ENCODE measurements around the gene SPIN1.

The SPIN1 gene

DNA sequence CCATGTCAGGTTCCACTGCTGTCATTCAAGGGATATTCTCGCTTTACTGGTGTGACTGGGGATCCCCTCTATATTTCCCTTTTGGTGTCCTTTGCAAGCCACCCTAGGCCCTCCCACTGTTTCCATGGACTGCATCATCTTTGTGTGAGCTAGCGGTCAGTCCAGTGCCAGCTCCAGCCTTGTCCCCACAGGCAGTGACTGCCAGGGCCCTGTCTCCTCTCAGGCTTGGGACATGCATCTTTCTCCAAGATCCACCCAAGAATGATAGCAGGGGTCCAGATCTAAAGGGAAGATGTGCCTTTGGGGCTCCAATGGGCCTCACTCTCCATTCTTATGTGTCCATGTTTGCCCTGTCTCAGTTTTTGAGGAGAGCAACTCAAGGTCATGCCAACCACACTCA is 109.0 kb downstream of the SPIN1 start:
- no peaks in the 10 kb centered on the region for H3K36me3 ChIP-seq (ENCODE audit: control insufficient read depth in 2 of 2, insufficient read depth in 1 of 2, low read length in 2 of 2)
- ChIA-PET POLR2A (no interaction called here), CTCF (interaction anchor here (0.6 to 0.7 kb wide), 2 partner anchors 95 to 632 kb away, joined by 3 to 4 read pairs; no protein-coding TSS in a partner anchor)
- TF ChIP-seq ZNF140 (tag by site-specific recombination; IDR thresholded peaks at IDR 0.05) (no peak), ZFP69B (tag by site-specific recombination; IDR thresholded peaks at IDR 0.05) (no peak)
- TF ChIP-seq, protein P1, sequence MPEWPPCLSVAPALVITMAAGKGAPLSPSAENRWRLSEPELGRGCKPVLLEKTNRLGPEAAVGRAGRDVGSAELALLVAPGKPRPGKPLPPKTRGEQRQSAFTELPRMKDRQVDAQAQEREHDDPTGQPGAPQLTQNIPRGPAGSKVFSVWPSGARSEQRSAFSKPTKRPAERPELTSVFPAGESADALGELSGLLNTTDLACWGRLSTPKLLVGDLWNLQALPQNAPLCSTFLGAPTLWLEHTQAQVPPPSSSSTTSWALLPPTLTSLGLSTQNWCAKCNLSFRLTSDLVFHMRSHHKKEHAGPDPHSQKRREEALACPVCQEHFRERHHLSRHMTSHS (tag by site-specific recombination; IDR thresholded peaks at IDR 0.05), result no peak
- TF ChIP-seq, protein P2, sequence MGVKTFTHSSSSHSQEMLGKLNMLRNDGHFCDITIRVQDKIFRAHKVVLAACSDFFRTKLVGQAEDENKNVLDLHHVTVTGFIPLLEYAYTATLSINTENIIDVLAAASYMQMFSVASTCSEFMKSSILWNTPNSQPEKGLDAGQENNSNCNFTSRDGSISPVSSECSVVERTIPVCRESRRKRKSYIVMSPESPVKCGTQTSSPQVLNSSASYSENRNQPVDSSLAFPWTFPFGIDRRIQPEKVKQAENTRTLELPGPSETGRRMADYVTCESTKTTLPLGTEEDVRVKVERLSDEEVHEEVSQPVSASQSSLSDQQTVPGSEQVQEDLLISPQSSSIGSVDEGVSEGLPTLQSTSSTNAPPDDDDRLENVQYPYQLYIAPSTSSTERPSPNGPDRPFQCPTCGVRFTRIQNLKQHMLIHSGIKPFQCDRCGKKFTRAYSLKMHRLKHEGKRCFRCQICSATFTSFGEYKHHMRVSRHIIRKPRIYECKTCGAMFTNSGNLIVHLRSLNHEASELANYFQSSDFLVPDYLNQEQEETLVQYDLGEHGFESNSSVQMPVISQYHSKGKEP (tag by site-specific recombination; IDR thresholded peaks at IDR 0.05), result no peak
- H3K4me1 ChIP-seq (ENCODE audit: control insufficient read depth, insufficient read depth, low read length), result no peaks in the 10 kb centered on the region
- H3K4me3 ChIP-seq (ENCODE audit: low read depth, low read length), result no peak overlapping the region
- no peaks in the 10 kb centered on the region for H3K9me3 ChIP-seq (ENCODE audit: control insufficient read depth, insufficient read depth, low read depth, low read length)
- H3K27ac ChIP-seq (ENCODE audit: extremely low read depth, low read depth, low read length), result no peak overlapping the region

DNA sequence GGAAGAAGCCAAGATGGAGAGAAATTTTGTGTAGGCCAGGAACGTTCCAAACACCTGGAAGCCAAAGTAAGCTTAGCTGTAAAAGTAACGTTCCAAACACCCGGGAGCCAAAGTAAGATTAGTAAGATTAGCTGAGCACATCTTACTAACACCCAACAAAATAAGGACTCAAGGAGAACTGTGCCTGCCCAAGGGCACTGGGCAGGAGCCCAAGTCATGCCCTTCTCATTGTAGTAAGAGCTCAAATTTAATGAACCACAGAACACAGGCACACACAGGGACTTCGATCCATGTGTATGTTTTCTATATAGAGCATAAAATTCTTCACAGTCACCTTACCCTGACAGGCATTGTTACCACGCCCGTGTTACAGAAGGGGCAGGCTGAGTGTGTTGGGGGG is 110.6 kb downstream of the SPIN1 start:
- no peaks in the 10 kb centered on the region for H3K4me1 ChIP-seq (ENCODE audit: control insufficient read depth, insufficient read depth, low read length)
- ChIA-PET POLR2A (interaction anchor here (1.0 kb wide), 1 partner anchor 811 kb away, joined by 3 read pairs; no protein-coding TSS in a partner anchor), CTCF (interaction anchor here (0.6 kb wide), 3 partner anchors 17 to 548 kb away, joined by 3 read pairs; no protein-coding TSS in a partner anchor)
- H3K4me3 ChIP-seq (ENCODE audit: low read depth, low read length), result no peak overlapping the region
- TF ChIP-seq MYNN (tag by site-specific recombination; IDR thresholded peaks at IDR 0.05; ENCODE audit: borderline replicate concordance), result no peak
- H3K27ac ChIP-seq (ENCODE audit: extremely low read depth, low read depth, low read length), result no peak overlapping the region
- no peaks in the 10 kb centered on the region for H3K36me3 ChIP-seq (ENCODE audit: control insufficient read depth in 2 of 2, insufficient read depth in 1 of 2, low read length in 2 of 2)
- no peaks in the 10 kb centered on the region for H3K9me3 ChIP-seq (ENCODE audit: control insufficient read depth, insufficient read depth, low read depth, low read length)

DNA sequence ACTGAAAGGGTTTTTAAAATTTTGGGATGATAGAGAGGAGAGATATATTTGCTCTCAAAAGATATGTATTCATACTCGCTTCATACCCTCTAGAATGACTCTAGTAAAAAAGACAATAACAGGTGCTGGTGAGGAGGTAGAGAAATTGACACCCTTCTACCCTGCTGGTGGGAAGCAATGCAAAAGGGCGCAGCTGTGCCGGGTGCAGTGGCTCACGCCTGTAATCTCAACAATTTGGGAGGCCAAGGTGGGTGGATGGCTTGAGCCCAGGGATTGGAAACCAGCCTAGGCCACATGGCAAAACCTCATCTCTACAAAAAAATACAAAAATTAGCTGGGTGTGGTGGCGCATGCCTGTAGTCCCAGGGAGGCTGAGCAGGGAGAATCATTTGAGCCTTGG is 112.8 kb downstream of the SPIN1 start:
- Histone ChIP-seq H3K27ac (ENCODE audit: extremely low read depth, low read depth, low read length) (no peak overlapping the region), H3K36me3 (ENCODE audit: control insufficient read depth in 2 of 2, insufficient read depth in 1 of 2, low read length in 2 of 2) (no peaks in the 10 kb centered on the region), H3K4me1 (ENCODE audit: control insufficient read depth, insufficient read depth, low read length) (no peaks in the 10 kb centered on the region), H3K9me3 (ENCODE audit: control insufficient read depth, insufficient read depth, low read depth, low read length) (no peaks in the 10 kb centered on the region), H3K4me3 (ENCODE audit: low read depth, low read length) (no peak overlapping the region)
- POLR2A ChIA-PET, result no interaction called here
- CTCF ChIA-PET, result no interaction called here
- TF ChIP-seq, protein P3, sequence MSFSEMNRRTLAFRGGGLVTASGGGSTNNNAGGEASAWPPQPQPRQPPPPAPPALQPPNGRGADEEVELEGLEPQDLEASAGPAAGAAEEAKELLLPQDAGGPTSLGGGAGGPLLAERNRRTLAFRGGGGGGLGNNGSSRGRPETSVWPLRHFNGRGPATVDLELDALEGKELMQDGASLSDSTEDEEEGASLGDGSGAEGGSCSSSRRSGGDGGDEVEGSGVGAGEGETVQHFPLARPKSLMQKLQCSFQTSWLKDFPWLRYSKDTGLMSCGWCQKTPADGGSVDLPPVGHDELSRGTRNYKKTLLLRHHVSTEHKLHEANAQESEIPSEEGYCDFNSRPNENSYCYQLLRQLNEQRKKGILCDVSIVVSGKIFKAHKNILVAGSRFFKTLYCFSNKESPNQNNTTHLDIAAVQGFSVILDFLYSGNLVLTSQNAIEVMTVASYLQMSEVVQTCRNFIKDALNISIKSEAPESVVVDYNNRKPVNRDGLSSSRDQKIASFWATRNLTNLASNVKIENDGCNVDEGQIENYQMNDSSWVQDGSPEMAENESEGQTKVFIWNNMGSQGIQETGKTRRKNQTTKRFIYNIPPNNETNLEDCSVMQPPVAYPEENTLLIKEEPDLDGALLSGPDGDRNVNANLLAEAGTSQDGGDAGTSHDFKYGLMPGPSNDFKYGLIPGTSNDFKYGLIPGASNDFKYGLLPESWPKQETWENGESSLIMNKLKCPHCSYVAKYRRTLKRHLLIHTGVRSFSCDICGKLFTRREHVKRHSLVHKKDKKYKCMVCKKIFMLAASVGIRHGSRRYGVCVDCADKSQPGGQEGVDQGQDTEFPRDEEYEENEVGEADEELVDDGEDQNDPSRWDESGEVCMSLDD (tag by site-specific recombination; IDR thresholded peaks at IDR 0.05), result no peak

DNA sequence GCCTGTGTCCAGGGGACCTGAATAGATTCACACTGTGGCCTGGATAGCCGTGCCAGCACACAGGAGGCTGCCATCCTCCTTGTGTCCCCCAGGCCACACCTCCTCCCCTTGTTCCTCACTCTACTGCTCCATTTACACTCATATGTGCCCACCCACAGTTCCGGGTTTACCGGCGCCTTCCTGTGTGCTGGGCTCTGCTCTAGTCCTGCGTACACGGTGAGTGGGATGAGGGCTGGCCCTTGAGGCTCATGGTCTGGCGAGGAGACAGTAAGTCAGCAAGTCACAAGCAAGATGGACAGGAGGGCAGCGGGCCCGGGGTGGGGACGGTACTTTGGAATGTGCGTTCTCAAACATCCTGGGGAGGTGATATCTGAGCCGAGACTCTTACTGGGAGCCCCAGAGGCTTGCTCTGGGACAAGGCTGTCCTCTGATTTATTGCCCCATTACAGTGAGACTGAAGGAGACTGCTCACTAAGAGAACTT is 114.3 kb downstream of the SPIN1 start:
- no peaks in the 10 kb centered on the region for H3K36me3 ChIP-seq (ENCODE audit: control insufficient read depth in 2 of 2, insufficient read depth in 1 of 2, low read length in 2 of 2)
- H3K4me3 ChIP-seq (ENCODE audit: low read depth, low read length), result no peak overlapping the region
- H3K27ac ChIP-seq (ENCODE audit: extremely low read depth, low read depth, low read length), result no peak overlapping the region
- no peaks in the 10 kb centered on the region for H3K9me3 ChIP-seq (ENCODE audit: control insufficient read depth, insufficient read depth, low read depth, low read length)
- ChIA-PET CTCF (no interaction called here), POLR2A (no interaction called here)
- no peak for TF ChIP-seq SALL2 (tag by site-specific recombination; IDR thresholded peaks at IDR 0.05; ENCODE audit: borderline replicate concordance)
- no peak for TF ChIP-seq SP2 (tag by site-specific recombination; IDR thresholded peaks at IDR 0.05)
- no peak for TF ChIP-seq ZSCAN16 (tag by site-specific recombination; IDR thresholded peaks at IDR 0.05)
- TF ChIP-seq ZNF660 (tag by site-specific recombination; IDR thresholded peaks at IDR 0.05), result no peak
- TF ChIP-seq ZFP69B (tag by site-specific recombination; IDR thresholded peaks at IDR 0.05), result no peak
- no peak for TF ChIP-seq ZBTB48 (tag by site-specific recombination; IDR thresholded peaks at IDR 0.05)
- no peak for TF ChIP-seq ZNF19 (tag by site-specific recombination; IDR thresholded peaks at IDR 0.05; ENCODE audit: low read depth)
- TF ChIP-seq ZIC2 (tag by site-specific recombination; IDR thresholded peaks at IDR 0.05), result no peak
- TF ChIP-seq ZNF266 (tag by site-specific recombination; IDR thresholded peaks at IDR 0.05; ENCODE audit: low read depth), result no peak
- TF ChIP-seq ZNF112 (tag by site-specific recombination; IDR thresholded peaks at IDR 0.05), result no peak
- TF ChIP-seq GLI2 (tag by site-specific recombination; IDR thresholded peaks at IDR 0.05; ENCODE audit: borderline replicate concordance, low read depth), result no peak
- no peak for TF ChIP-seq ZNF426 (tag by site-specific recombination; IDR thresholded peaks at IDR 0.05)
- no peak for TF ChIP-seq EGR2 (tag by site-specific recombination; IDR thresholded peaks at IDR 0.05; ENCODE audit: low read depth)
- TF ChIP-seq, protein P4, sequence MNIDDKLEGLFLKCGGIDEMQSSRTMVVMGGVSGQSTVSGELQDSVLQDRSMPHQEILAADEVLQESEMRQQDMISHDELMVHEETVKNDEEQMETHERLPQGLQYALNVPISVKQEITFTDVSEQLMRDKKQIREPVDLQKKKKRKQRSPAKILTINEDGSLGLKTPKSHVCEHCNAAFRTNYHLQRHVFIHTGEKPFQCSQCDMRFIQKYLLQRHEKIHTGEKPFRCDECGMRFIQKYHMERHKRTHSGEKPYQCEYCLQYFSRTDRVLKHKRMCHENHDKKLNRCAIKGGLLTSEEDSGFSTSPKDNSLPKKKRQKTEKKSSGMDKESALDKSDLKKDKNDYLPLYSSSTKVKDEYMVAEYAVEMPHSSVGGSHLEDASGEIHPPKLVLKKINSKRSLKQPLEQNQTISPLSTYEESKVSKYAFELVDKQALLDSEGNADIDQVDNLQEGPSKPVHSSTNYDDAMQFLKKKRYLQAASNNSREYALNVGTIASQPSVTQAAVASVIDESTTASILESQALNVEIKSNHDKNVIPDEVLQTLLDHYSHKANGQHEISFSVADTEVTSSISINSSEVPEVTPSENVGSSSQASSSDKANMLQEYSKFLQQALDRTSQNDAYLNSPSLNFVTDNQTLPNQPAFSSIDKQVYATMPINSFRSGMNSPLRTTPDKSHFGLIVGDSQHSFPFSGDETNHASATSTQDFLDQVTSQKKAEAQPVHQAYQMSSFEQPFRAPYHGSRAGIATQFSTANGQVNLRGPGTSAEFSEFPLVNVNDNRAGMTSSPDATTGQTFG (tag by site-specific recombination; IDR thresholded peaks at IDR 0.05; ENCODE audit: borderline replicate concordance), result no peak
- TF ChIP-seq ZNF585B (tag by site-specific recombination; IDR thresholded peaks at IDR 0.05), result no peak
- H3K4me1 ChIP-seq (ENCODE audit: control insufficient read depth, insufficient read depth, low read length), result no peaks in the 10 kb centered on the region
